Testis (tissue), 3 donors: ENCODE results near the gene C15orf61. TPM values are rescaled to one million over a fixed set of nuclear protein-coding genes. Genes with fewer than 3 reads are reported as not detected.

ENCODE experiments used
- DNase-seq: peaks from one replicate; pipeline ENCODE4 v3.0.0-alpha.2; 2019
- H3K27ac ChIP-seq, 2 donors: fragments of 200-600 bp; sonication (generic); one replicate each; pipeline ENCODE4 v1.5.1; 2019
- H3K27me3 ChIP-seq: fragments of 200-600 bp; sonication (generic); one replicate; pipeline ENCODE4 v1.5.1; 2019
- H3K36me3 ChIP-seq: fragments of 200-600 bp; sonication (generic); one replicate; pipeline ENCODE4 v1.5.1; 2017; ENCODE audit warnings: low read depth; ENCODE audit errors: missing control alignments
- H3K4me1 ChIP-seq: fragments of 200-600 bp; sonication (generic); one replicate; pipeline ENCODE4 v1.5.1; 2019
- H3K4me3 ChIP-seq, 2 donors: fragments of 200-600 bp; sonication (generic); one replicate each; pipeline ENCODE4 v1.5.1; 2017 to 2019
- H3K9me3 ChIP-seq: fragments of 200-600 bp; sonication (generic); one replicate; pipeline ENCODE4 v1.5.1; 2017
- CTCF ChIP-seq, 3 experiments: fragments of 450-650 bp in 2 of 3; fragments of 200-600 bp in 1 of 3; sonication (generic) in 1 of 3; IDR thresholded peaks; one replicate each; pipeline ENCODE4 v1.5.1; 2016 to 2019; ENCODE audit warnings: antibody characterized with exemption in 3 of 3, mild to moderate bottlenecking in 2 of 3, moderate library complexity in 1 of 3
- POLR2A ChIP-seq: fragments of 450-650 bp; IDR thresholded peaks from one replicate; pipeline ENCODE4 v1.6.1; 2017; ENCODE audit warnings: antibody characterized with exemption, mild to moderate bottlenecking, moderate library complexity
- WGBS, 2 donors: methylation state at CpG; one replicate each; pipeline ENCODE4 v1.1.5; 2018; 5-methylcytosine and 5-hydroxymethylcytosine counted together
- intact Hi-C: fragments of 100-400 bp; cut with DNase I; formaldehyde crosslinking; loops from one replicate; pipeline ENCODE4 v1.15.1; 2023; ENCODE audit warnings: low total_unique reads
- polyA plus RNA-seq: library from polyadenylated mRNA; stranded (reverse); fragments of 350-450 nt; fragmentation: Illumina TruSeq; extraction: RNeasy Lipid Tissue Mini Kit (QIAGEN cat#74804); gene quantifications from one replicate; pipeline ENCODE4 v1.2.3, GENCODE V29; 2014; ENCODE audit warnings: low read depth, low replicate concordance; ENCODE audit not compliant: insufficient read depth
- total RNA-seq, 2 donors: library from RNA; depleted of rRNA; stranded (reverse); fragments of >200 nt; gene quantifications; one replicate each; pipeline ENCODE4 v1.2.3, GENCODE V29; 2016

Gene C15orf61
- total and polyA plus RNA-seq, 3 donors from 2014 or later = 24.9 to 42.8 (median 28.6) TPM

GRCh38 chr15:67508407-67508806 lies 12.5 kb upstream of the C15orf61 start:
- Histone ChIP-seq H3K27ac (no peak overlapping the region), H3K4me3 (no peak overlapping the region), H3K27me3 (no peaks in the 10 kb centered on the region), H3K9me3 (no peaks in the 10 kb centered on the region), H3K36me3 (no peaks in the 10 kb centered on the region), H3K4me1 (no peaks in the 10 kb centered on the region)
- WGBS, 2 donors = 94 to 96% methylated on average over 3 of the region's 3 CpGs
- TF ChIP-seq POLR2A (no peak), CTCF (IDR thresholded peaks at IDR 0.05) (no peak)
- DNase-seq = no peak
- intact Hi-C loops = no loop called here

GRCh38 chr15:67509918-67510317 lies 11.0 kb upstream of the C15orf61 start:
- TF ChIP-seq POLR2A = no peak
- TF ChIP-seq CTCF (IDR thresholded peaks at IDR 0.05) = no peak
- Histone ChIP-seq H3K27ac (no peak overlapping the region), H3K4me1 (no peaks in the 10 kb centered on the region), H3K36me3 (no peaks in the 10 kb centered on the region), H3K9me3 (no peaks in the 10 kb centered on the region), H3K27me3 (no peaks in the 10 kb centered on the region), H3K4me3 (no peak overlapping the region)
- 85 to 92% methylated on average over 4 of the region's 4 CpGs for WGBS, 2 donors
- intact Hi-C loops = no loop called here
- DNase-seq = no peak

- no peaks in the 10 kb centered on the region for H3K36me3 ChIP-seq
- H3K4me1 ChIP-seq = no peaks in the 10 kb centered on the region
- no peaks in the 10 kb centered on the region for H3K9me3 ChIP-seq
- DNase-seq = no peak
- TF ChIP-seq CTCF (IDR thresholded peaks at IDR 0.05) (no peak), POLR2A (no peak)
- WGBS, 2 donors = 89 to 93% methylated on average over 7 of the region's 7 CpGs
- no peak overlapping the region for H3K4me3 ChIP-seq
- H3K27ac ChIP-seq = no peak overlapping the region
- intact Hi-C loops = no loop called here
- H3K27me3 ChIP-seq = no peaks in the 10 kb centered on the region
Observed at GRCh38 chr15:67510597-67511190, 10.2 kb upstream of the C15orf61 start.

- Histone ChIP-seq H3K27ac (no peak overlapping the region), H3K4me3 (no peak overlapping the region), H3K36me3 (no peaks in the 10 kb centered on the region), H3K9me3 (no peaks in the 10 kb centered on the region), H3K4me1 (no peaks in the 10 kb centered on the region), H3K27me3 (no peaks in the 10 kb centered on the region)
- DNase-seq = no peak
- TF ChIP-seq POLR2A = no peak
- TF ChIP-seq CTCF (IDR thresholded peaks at IDR 0.05) = no peak
- intact Hi-C loops = no loop called here
- WGBS, 2 donors = 90 to 98% methylated on average over 3 of the region's 3 CpGs
Observed at GRCh38 chr15:67511606-67512005, 9.3 kb upstream of the C15orf61 start.

- TF ChIP-seq POLR2A (no peak), CTCF (IDR thresholded peaks at IDR 0.05) (no peak)
- no peak overlapping the region for H3K4me3 ChIP-seq
- no peaks in the 10 kb centered on the region for H3K36me3 ChIP-seq
- H3K4me1 ChIP-seq = no peaks in the 10 kb centered on the region
- H3K27ac ChIP-seq = no peak overlapping the region
- H3K9me3 ChIP-seq = no peaks in the 10 kb centered on the region
- WGBS, 2 donors = 51 to 57% methylated on average over 3 of the region's 3 CpGs
- no peaks in the 10 kb centered on the region for H3K27me3 ChIP-seq
- intact Hi-C loops = no loop called here
- no peak for DNase-seq
Observed at GRCh38 chr15:67512140-67512539, 8.8 kb upstream of the C15orf61 start.
